Tibial nerve (tissue), 4 donors: ENCODE measurements around the gene CDHR4.
"Not testable (repeated sequence)": the region's sequence is repeated elsewhere in the genome, so short reads cannot be mapped to it uniquely, and the experiment has no call there.

ENCODE experiments used
- CTCF ChIP-seq, 5 experiments: fragments of 200-600 bp in 3 of 5; fragments of 450-650 bp in 2 of 5; sonication (generic) in 3 of 5; IDR thresholded peaks; one replicate each; pipeline ENCODE4 v1.5.1; 2016 to 2019; ENCODE audit warnings: antibody characterized with exemption in 5 of 5, mild to moderate bottlenecking in 3 of 5, moderate library complexity in 2 of 5
- EP300 ChIP-seq, 2 donors: sonication (generic); formaldehyde crosslinking; IDR thresholded peaks; one replicate each; pipeline ENCODE4 v1.6.1; 2017; ENCODE audit warnings: antibody characterized with exemption in 2 of 2, mild to moderate bottlenecking in 1 of 2
- POLR2A ChIP-seq, 2 donors: fragments of 450-650 bp; IDR thresholded peaks; one replicate each; pipeline ENCODE4 v1.6.1; 2017; ENCODE audit warnings: antibody characterized with exemption in 2 of 2, mild to moderate bottlenecking in 2 of 2, moderate library complexity in 2 of 2

GRCh38 chr3:49823131-49823530 is 23.5 kb upstream of the CDHR4 start:
- TF ChIP-seq POLR2A, EP300, CTCF (IDR thresholded peaks at IDR 0.05): not testable (repeated sequence)
